HG02623 (cell line): ENCODE measurements around the gene HOXD1.

Experiments used
- ATAC-seq: cut with Tn5 transposase; IDR thresholded peaks from one replicate; pipeline ENCODE4 v1.9.1; 2021; ENCODE audit warnings: moderate library complexity; ENCODE audit not compliant: unreplicated experiment

HOXD1 gene

DNA sequence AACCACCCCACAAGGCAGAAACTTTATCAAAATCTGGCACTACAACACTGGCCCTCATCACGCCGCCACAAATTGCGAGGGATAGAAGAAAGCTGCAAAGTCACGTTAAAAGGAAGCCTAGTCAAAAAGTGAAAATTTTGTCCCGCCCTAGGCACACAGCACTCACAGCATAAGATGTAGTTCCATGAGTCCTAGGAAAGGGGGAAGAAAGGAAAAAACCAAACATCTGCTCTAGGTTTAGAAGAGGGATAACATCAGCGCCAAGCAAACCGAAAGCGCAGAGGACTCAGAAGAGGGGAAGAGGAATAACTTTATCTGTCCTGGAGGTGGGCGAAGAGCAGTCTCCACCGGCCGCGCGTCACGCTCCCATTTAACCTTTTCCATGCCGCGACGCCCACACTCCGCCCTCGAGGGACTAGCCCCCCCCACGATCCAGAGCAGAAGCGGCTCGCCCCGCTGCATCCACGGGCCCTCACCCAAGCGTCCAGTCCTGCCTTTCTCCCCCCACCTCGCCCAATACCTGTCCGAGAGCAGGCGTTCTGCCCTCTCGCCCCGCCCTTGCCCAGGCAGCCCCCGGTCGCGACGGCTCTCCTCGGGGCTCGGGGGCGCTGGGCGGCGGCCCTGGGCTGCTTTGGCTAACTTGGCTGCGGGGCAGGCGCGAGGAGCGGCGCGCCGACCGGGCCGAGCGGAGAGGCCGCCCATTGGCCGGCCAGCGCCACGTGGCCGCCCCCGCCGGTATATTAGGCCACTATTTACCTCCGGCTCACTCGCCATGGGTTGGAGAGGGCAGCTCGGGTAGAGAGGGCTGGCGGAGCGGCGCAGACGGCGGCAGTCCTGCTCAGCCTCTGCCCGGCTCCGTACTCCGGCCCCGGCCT lies at the start of gene HOXD1:
HOXD1 (plus strand) TSS at position 770 of the 875 bp plus-strand sequence. CDS start 134 bp downstream, outside the sequence.
- ATAC-seq, result no peak

DNA sequence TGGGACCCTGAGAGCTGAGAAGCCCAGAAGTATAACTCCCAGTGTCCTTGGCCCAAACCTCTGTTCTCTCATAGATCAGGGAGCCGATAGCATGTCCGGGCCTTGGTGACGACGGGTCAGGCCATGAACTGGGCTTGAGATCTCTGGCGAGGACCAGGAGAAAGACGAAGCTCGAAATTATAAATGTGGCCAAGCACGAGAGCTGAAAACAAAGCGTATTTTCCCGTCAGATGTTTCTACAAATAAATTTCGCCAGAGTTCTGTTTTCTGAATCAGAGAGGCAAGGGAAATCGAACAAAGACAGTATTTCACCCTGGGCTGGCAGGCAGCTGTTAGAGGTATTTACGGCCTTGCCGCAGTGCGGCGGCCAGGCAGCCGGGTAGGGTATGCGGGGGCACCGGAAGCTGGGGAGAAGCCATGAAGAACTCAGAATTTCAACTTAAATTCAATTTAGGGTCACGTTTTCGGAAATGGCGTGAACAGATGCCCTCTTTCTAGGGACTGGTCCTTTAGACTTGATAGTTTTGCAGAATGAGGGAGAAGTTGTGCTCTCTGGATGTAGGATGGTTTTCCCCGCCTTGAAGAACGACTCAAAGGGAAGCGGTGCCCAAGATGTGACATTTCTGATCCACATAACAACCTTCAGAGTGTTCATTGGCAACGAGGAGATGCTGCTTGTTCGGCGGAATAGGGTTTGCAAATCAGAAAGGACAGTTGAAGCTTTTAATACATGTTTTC lies 49.4 kb upstream of the HOXD1 start:
- no peak for ATAC-seq

DNA sequence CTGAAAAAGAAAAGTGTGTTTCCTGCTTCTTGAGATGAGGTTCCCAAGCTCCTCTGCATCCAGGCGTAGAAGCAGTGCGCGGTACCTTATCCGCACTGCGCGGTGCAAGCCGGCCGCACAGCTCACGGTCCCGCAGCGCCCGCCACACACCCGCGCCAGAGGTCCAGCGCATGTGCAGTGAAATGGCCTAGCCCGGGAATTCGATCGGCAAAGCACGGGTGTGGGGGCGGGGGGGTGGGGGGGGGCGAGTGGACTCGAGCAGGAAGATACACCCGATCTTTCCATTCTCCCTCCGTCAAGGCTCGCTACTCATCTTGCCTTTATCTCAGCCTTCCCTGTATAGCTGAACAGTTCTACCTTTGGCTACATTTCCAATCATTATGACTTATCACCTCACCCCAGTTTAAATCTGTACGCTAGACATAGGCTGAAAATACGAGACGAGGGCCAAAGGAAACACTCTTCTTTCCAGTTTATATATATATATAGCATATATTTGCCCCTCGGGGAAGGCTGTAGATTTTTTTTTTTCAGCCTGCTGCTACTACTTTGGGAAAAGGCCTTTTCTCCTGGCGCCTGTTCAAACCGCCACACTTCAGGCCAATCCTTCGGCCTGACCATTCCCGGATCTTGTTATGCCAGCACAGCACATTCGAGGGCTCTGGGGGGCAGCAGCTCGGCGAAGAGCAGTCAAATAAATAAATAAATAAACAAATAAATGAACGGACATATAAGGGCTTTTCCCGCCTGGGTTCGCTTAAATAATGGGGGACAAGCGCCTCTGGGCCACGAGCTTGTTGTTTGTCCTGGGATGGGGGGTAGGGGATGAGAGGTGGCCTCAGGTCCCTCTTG lies 48.6 kb upstream of the HOXD1 start:
- no peak for ATAC-seq

DNA sequence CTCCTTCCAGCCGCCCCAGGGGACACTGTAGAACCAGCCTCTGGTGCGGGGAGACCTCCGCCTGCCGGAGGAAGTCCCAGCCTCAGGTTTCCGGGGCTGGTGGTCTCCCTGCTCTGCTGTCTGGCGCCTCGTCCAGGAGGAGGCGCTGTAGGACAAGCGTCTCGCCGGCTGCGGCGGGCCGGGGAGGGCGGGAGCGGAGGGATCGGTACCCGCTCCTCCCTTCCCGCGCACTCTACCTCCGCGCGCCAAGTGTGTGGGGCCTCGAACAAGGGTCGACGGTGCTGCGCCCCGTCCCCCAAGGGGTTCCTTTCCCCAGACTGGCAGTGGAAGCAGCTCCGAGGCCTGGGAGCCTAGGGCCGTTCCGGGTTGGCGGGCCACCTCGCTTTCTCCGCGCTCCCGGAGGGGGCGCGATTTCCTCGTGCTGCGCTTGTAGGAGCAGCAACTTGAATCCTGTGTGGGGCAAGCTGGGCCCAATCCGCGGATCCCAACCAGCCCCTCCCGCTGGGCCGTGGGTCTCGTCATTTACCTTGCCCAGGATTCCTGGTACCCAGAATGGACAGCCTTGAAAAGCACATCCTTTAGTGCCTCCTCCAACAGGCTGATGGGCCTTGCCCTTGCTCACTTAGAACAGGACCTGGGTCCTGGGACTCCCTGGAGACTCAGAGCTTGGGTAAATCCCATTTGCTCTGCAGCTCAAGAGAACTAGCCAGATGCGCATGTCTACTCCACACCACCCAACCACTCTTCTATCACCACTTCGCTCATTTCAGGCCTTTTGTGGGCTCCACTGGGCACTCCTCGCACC lies 47.8 kb upstream of the HOXD1 start:
- ATAC-seq, result peak; percentile 82

DNA sequence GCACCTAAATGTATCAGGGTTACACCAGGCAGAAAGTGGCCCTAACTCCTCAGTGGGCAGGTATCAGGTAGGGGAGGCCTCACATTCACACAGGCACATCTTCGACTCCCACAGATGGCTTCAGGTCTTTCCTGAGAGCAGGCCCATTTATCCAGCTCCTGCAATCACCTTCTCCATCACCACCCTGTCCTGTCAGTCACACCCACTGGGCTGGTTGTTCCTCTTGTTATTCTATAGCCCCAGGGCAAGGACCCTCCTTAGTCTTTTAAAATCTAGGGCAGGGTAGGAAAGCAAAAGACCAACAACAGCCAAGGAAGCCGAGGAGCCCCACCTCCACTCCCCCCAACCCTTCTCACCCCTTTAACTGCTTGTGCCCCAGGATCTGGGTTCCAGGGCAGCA lies 46.2 kb upstream of the HOXD1 start:
- ATAC-seq, result no peak

DNA sequence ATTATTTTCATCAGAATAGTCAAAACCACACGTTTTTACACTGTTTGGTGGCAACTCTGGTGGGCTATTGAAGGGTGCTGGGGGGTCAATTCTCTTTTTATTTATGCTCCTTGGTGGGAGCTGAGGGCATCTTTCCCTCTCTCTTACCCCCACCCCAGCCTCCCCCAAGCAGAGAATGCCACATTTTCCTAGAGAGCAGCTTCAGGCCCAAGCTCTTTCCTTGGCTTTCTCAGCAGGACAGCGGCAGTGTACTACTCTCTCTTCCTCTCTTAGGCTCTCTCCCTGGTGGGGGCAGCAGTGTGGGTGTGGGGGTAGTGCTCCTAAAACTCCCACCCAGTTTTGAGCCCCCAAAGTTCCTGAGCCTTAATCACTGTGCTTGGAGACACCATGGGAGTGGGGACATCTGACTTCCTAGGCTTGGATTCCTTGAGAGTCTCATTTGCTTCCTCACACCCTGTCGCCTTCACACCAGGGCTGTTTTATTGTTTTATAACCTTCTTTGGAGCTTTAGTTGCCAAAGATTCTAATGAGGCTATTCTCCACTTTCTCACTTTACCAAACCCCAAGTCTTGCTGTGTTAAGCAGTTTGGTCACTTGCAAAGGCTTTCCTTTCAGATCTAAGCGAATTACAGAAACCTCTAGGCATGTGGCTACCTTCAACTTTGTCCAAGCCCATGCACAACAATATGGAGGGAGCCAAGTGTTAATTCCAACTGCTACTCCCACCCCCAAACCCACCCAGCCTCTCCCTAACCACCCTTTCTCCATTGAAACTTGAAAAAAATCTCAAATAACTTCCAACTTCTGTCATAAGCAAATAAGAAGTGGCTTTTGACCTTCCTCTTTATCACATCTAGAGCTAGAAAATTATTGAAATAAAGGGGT lies 43.1 kb upstream of the HOXD1 start:
- no peak for ATAC-seq

DNA sequence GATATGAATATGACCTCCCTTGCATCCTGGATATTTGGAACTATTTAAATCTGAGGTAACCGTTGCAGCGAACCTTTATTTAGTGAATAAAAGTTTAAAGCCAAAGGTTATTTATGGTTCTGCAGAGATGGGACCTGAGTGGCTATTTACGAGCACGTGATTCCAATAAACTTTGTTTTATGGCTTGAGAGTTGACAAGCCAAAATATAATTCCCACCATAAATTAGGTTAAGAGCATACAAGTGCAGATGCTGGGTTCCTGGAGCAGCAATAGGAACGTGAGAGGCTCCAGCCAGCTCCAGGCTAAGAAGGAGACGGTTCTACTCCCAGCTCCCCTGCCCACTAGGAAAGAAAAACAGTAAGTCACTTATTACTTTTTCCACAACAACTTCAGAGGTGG lies 42.4 kb upstream of the HOXD1 start:
- ATAC-seq, result no peak

DNA sequence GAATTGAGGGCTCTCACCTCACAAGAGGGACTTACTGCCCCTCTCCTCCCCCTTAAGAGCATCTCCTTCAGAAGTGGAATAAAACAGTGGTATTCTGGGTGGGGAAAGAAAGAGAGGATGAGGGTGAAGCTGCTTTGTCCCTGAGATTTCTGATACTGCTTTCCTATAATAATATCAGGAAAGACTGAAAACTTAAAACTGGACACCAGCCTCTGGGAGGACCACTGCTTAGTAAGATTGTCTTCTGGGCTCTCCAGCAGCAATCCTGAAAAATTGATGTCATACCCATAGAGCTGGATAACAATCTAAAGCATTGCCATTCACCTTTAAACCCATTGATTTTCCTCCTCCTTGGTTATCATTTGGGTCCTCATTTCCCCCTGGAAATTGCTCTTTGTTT lies 41.8 kb upstream of the HOXD1 start:
- ATAC-seq, result no peak

DNA sequence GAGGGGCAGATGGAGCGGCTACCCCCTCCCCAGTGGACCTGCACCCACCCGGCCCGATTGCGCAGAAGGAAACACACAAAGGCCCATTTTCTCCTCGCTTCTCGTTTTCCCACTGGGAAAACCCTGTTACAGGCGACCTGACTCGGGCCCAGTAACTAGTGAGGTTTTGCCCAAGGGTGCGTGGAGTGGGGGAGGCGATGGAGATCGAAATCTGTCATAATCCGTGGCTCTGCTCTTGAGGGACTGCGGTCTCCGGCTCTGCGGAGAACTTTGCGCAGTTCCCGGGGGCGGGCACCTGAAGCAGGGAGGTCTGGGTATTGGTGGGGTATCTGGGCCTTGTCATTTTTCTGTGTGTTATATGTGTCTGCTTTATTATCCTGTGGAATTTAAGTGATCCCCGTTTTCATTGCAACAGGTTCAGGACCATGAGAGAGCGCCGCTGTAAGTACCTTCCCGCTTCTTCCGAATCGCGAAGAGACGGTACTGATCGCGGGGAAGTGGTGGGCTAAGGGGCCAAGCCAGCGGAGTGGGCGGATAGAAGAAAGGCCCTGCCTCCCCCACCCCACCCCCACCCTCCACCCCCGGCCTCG lies 41.2 kb upstream of the HOXD1 start:
- ATAC-seq, result no peak

DNA sequence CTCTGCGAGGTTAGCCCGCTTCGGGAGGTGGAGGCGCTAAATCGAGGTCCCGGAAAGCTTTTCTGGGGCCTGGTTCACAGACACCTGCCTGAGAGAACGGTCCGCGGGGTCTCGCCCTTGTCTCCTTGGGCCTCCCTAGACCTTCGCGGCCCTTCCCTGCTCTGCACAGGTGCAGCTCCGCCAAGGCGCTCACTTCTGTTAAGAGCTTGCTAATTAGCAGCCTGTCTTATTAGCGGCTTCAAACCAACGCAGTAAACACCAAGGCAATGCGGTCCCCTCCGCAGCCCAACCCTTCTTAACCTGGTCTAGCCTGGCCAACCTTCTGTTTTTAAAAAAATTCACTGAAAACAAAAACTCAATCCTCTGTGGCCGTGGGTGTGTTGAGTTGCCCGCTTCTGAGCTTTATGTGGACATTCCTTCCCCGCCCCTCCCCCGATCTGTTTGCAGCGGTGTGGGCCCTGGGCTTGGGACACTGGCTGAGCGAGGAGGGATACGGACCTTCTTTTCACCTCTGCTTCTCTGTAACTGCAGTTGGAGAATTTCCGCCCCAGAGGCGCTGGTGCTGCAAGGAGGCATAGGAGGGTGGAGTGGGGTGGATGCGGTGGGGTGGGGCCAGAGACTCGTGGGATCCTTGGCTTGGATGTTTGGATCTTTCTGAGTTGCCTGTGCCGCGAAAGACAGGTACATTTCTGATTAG lies 40.5 kb upstream of the HOXD1 start:
- ATAC-seq, result no peak

DNA sequence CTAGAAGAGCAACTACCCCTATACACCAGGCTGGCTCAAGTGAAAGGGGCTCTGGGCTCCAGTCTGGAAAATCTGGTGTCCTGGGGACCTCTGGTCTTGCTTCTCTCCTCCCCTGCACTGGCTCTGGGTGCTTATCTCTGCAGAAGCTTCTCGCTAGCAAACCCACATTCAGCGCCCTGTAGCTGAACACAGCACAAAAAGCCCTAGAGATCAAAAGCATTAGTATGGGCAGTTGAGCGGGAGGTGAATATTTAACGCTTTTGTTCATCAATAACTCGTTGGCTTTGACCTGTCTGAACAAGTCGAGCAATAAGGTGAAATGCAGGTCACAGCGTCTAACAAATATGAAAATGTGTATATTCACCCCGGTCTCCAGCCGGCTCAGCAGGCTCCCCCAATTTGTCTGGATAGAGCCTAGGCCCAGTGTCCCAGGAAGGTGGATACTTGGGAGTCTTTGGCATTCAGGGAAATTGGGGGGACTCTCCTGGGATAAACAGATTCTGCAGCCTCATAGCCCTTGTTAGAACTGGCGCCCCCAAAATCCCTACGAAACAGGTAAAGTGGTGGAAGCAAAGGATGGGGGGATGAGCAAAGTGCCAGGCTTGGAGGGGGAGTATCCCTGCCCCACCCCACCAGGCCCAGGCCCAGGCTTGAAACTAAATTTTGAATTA lies 39.6 kb upstream of the HOXD1 start:
- ATAC-seq, result no peak

DNA sequence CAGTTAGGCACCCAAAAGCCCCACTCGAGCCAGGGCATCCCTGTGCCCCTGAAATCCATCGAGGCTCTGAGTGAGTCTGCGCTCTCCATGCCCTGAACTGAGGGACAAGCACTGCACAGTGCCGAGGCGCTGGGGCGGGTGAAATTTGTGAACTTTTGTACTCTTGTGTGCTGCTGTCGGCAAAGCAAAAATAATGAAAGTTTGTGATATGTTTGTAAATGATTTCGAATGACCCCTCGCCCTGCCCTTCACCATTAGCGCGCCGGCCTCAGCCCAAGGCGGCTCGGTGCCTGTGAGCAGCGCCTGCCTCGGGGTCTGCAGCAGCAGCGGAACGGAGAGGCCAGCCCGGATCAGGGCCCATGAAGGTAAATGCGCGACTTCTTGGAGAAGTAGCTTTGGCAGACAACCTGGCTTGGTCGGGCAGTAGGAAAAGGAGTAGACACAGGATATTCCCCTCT lies 39.0 kb upstream of the HOXD1 start:
- ATAC-seq, result no peak

DNA sequence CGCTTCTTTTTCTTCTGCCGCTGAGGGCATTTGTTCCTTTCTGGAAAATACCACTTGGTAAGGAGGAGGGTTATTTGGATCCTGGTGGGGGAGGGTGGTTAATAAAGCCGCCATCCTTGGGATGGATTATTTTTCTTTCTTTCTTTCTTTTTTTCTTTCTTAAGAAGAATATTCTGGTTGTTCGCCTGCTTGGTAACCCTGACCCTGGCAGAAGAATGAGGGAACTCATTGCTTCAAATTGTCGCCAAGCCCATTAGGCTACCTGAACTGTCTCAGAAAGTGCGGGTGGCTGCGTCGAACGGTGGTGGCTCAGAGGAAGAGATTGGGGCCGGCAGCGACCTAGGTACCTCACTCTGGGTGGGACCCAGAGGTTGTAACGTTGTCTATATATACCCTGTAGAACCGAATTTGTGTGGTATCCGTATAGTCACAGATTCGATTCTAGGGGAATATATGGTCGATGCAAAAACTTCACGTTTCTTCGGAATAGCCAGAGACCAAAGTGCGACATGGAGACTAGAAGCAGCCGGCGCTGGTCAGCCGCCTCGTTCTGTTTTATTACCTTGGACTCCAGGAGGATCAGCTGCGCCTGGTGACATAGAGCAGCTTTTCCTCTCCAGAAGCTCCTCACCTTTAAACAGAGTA lies 38.4 kb upstream of the HOXD1 start:
- ATAC-seq, result no peak

DNA sequence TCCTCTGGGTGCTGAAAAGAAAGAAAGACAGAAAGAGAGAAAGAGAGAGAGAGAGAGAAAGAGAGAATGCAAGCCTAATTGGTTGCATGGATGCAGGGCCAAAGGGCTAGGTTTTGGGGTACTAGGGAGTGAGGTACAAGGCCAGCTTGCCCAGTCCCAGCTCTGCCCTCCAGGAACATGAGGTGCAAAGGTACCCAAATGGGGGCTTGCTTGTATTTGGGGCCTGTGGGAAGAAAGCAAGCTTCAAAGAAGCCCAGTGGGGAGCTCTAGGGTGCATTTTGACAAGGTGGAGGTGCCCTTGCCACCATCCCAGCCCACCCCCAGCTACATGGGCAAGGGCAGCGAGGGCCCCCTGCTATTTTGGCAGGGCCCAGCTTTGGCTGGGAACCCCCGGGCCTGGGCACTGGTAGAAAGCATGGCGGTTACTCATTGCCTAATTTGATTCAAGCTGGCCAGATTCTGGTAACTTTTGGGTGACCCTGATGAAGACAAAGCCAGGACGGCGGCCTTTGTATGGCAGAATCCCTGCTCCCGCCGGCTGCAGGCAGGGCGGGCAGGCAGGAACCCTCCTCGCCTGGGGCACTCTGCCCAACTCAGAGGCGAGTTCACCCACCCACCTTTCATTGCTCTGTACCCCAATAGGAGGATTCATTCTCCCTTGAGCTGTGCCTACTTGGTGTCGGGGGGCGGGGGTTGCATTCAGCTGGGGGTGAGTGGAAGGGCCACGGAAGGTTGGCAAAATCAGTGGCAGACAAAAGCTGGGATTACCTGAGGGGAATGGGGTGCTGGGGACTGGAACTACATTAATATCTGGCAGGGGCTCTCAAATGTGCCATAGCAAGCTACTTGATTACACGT lies 37.7 kb upstream of the HOXD1 start:
- ATAC-seq, result no peak

DNA sequence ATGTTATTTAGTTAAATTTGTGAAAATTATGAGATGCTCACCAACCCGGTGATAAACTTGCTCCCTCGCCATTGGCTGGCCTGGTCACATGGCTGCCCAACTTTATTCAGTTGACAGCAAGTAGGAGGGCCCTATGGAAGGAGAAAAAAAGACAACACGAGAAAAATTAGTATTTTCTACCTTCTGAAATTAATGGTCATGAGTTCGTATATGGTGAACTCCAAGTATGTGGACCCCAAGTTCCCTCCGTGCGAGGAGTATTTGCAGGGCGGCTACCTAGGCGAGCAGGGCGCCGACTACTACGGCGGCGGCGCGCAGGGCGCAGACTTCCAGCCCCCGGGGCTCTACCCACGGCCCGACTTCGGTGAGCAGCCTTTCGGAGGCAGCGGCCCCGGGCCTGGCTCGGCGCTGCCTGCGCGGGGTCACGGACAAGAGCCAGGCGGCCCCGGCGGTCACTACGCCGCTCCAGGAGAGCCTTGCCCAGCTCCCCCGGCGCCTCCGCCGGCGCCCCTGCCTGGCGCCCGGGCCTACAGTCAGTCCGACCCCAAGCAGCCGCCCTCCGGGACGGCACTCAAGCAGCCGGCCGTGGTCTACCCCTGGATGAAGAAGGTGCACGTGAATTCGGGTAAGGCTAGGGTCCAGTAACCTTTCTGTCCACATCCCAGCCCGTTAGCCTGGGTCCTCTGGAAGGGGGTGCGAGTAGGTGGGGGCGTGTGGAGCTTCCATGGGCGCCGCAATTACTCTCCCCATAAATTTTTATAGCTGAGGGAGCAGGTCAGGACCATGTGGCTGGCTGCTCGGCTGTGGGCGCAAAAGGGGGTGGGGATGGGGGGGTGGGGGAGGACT lies 36.8 kb upstream of the HOXD1 start, which contains the start of gene HOXD4:
HOXD4 (plus strand) TSS at position 109 of the 846 bp plus-strand sequence; CDS start at position 193, 84 bp downstream.
- ATAC-seq, result no peak
